ENCODE measurements around the gene NCKAP1.
"Not testable (repeated sequence)": the region's sequence is repeated elsewhere in the genome, so short reads cannot be mapped to it uniquely, and the experiment has no call there.

Gene NCKAP1, protein sequence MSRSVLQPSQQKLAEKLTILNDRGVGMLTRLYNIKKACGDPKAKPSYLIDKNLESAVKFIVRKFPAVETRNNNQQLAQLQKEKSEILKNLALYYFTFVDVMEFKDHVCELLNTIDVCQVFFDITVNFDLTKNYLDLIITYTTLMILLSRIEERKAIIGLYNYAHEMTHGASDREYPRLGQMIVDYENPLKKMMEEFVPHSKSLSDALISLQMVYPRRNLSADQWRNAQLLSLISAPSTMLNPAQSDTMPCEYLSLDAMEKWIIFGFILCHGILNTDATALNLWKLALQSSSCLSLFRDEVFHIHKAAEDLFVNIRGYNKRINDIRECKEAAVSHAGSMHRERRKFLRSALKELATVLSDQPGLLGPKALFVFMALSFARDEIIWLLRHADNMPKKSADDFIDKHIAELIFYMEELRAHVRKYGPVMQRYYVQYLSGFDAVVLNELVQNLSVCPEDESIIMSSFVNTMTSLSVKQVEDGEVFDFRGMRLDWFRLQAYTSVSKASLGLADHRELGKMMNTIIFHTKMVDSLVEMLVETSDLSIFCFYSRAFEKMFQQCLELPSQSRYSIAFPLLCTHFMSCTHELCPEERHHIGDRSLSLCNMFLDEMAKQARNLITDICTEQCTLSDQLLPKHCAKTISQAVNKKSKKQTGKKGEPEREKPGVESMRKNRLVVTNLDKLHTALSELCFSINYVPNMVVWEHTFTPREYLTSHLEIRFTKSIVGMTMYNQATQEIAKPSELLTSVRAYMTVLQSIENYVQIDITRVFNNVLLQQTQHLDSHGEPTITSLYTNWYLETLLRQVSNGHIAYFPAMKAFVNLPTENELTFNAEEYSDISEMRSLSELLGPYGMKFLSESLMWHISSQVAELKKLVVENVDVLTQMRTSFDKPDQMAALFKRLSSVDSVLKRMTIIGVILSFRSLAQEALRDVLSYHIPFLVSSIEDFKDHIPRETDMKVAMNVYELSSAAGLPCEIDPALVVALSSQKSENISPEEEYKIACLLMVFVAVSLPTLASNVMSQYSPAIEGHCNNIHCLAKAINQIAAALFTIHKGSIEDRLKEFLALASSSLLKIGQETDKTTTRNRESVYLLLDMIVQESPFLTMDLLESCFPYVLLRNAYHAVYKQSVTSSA

GRCh38 chr2:183038341-183039300 lies at the start of gene NCKAP1:
TSS of gene NCKAP1 (minus strand) at chr2:183038457. CDS start at chr2:183038099, 358 bp downstream.
- in situ Hi-C loops (cut with HindIII; ENCODE audit: low sequenced_read_pairs): no loop called here

GRCh38 chr2:183081911-183082310 lies 43.7 kb upstream of the NCKAP1 start:
- in situ Hi-C loops (cut with HindIII; ENCODE audit: low sequenced_read_pairs): no loop called here

- in situ Hi-C loops (cut with HindIII; ENCODE audit: low sequenced_read_pairs): no loop called here
These were observed 41.0 kb upstream of the NCKAP1 start for GRCh38 chr2:183079139-183079775.

DNA sequence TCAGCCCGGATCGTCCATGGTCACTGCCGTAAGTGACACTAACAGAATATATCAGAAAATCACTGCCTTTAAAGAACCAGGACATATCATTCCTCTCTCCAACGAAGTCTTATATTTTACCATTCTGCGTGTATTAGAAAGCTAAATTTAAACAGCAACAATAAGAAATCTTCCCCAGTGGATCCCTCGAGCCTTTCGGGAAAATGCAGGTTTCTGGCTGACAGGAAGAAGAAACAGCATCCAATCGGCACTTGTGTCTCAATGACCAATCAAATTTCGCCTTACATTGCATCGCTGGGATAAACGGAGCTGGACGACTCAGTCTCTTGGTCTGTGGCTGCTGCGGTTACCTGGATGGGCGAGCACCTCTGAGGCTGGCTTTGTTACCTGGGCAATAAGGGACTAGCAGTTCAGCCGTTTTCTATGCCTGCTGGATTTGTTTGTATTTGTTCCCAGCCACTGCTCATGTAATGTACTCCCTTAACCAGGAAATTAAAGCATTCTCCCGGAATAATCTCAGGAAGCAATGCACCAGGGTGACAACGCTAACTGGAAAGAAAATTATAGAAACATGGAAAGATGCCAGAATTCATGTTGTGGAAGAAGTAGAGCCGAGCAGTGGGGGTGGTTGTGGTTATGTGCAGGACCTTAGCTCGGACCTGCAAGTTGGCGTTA lies 40.3 kb upstream of the NCKAP1 start, which contains the start of gene DUSP19:
DUSP19 (plus strand) TSS at position 284 of the 675 bp plus-strand sequence; CDS start at position 471, 187 bp downstream.
- in situ Hi-C loops (cut with HindIII; ENCODE audit: low sequenced_read_pairs): no loop called here

GRCh38 chr2:183078163-183078463 lies 39.9 kb upstream of the NCKAP1 start:
- in situ Hi-C loops (cut with HindIII; ENCODE audit: low sequenced_read_pairs): no loop called here

DNA sequence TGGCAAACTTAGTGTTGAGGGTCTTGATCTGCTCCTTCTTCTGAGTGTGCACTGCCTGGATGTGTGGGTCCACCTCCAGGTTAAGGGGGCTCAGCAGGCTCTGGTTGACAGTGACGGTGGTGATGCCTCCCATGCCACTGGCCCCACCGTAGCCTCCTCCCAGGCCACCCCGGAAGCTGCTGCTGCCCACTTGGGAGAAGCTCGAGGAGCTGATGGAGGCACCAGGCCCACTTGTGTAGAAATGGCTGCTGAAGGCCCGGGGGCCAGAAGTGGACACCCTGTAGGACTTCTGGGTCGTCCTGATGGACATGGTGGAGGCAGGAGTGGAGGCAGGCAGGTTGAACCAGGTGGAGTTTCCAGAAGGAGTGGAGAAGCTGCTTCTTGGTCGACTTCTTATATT lies 33.9 kb upstream of the NCKAP1 start:
- in situ Hi-C loops (cut with HindIII; ENCODE audit: low sequenced_read_pairs): no loop called here

DNA sequence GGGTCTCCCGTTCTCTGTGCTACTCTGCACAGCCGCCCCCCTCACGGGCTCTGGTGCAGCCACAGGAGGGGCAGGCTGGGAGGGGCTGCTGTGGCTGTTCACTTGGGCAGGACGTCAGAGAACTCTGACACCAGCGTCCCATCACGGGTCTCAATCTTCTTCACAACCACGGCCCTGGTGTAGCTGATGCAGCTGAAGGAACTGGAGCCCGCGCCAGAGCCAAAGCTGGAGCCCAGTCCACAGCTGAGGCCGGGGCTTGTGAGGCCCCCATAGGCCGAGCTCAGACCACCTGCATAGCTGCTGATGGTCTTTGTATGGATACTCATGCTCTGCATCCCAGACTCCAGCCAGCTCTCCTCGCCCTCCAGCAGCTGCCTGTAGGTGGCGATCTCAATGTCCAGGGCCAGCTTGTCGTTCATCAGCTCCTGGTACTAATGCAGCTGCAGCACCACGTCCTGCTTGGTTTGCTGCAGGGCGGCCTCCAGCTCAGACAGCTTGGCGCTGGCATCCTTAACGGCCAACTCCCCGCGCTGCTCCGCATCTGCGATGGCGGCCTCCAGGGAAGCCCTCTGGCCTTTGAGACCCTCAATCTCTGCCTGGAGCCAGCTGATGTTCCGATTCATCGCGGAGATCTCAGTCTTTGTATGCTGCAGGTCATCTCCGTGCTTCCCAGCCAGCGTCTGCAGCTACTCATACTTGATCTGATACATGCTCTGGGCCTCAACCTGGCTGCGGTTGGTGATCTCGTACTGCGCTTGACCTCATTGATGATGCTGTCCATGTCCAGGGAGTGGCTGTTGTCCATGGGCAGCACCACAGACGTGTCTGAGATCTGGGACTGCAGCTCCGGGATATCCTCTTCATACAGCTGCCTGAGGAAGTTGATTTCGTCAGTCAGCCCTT lies 32.9 kb upstream of the NCKAP1 start:
- in situ Hi-C loops (cut with HindIII; ENCODE audit: low sequenced_read_pairs): no loop called here

GRCh38 chr2:183069174-183069573 lies 30.9 kb upstream of the NCKAP1 start:
- in situ Hi-C loops (cut with HindIII; ENCODE audit: low sequenced_read_pairs): no loop called here

- in situ Hi-C loops (cut with HindIII; ENCODE audit: low sequenced_read_pairs): no loop called here
These were observed 30.3 kb upstream of the NCKAP1 start for GRCh38 chr2:183068561-183068960.

- in situ Hi-C loops (cut with HindIII; ENCODE audit: low sequenced_read_pairs): no loop called here
These were observed 24.8 kb upstream of the NCKAP1 start for GRCh38 chr2:183063083-183063482.

DNA sequence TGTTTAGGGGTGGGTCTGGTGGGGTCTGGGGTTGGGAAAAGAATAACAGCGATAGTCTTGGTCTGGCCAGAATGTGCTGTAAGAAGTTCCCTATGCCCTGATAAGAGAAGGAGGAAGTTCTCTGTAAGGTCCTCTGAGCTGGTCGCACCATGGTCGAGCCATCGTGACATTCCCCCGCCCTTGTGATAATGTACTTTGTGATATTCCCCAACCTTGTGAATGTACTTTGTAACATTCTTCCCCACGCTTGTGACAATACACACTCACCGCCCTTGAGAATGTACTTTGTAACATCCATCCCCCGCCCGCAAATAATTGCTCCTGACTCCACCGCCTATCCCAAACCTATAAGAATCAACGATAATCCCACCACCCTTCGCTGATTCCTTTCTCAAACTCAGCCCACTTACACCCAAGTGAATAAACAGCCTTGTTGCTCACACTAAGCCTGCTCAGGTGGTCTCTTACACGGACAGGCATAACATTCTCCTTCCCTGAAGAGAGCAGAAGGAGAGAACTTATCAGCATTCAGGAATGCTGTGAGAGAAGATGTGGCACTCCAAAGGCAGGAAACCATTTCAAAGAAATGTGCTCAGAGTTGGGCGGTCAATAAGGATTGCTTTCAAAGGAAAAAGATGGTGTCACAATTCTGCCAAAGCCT lies 22.4 kb upstream of the NCKAP1 start:
- in situ Hi-C loops (cut with HindIII; ENCODE audit: low sequenced_read_pairs): no loop called here

DNA sequence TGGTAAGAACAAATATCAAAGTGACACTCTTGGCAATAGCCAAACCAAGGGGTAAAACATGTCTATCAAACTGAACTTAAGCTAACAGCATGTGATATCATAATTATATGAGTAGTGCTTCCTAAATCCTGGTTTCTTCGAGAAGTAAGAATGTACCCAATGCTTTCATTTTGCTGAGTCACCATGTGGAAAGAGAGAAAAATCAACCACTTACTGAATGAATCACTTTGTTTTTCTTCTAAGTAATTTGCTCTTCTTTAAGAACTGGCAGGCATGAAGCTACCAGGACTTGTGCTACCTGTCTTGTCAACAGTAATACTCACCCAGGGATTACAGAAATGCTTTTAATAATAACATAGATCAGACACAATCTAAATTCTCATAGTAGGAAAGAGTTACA lies 21.3 kb upstream of the NCKAP1 start:
- in situ Hi-C loops (cut with HindIII; ENCODE audit: low sequenced_read_pairs): no loop called here

GRCh38 chr2:183057333-183057985 lies 19.2 kb upstream of the NCKAP1 start:
- in situ Hi-C loops (cut with HindIII; ENCODE audit: low sequenced_read_pairs): no loop called here

- in situ Hi-C loops (cut with HindIII; ENCODE audit: low sequenced_read_pairs): no loop called here
These were observed 11.2 kb upstream of the NCKAP1 start for GRCh38 chr2:183049420-183049819.

DNA sequence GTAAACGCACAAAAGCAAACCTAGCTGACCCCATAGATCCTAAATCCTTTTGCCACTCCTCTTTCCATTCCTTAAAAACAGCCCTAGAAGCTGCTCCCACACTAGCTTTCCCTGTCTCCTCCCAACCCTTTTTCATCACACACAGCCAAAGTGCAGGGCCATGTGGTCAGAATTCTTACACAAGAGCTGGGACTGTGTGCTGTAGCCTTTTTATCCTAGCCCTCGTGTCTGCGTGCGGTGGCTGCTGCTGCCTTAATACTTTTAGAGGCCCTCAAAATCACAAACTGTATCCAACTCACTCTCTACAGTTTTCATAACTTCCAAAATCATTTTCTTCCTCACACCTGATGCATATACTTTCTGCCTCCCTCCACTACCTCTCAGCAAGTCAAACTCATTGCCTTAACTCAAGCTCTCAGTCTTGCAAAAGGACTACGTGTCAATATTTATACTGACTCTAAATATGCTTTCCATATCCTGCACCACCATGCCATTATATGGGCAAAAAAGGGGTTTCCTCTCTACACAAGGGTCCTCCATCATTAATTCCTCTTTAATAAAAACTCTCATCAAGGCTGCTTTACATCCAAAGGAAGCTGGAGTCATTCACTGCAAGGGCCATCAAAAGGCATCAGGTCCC lies 9.3 kb upstream of the NCKAP1 start:
- in situ Hi-C loops (cut with HindIII; ENCODE audit: low sequenced_read_pairs): not testable (repeated sequence)

GRCh38 chr2:183043580-183043979 lies 5.3 kb upstream of the NCKAP1 start:
- in situ Hi-C loops (cut with HindIII; ENCODE audit: low sequenced_read_pairs): not testable (repeated sequence)

GRCh38 chr2:183040604-183041003 lies 2.3 kb upstream of the NCKAP1 start:
- in situ Hi-C loops (cut with HindIII; ENCODE audit: low sequenced_read_pairs): no loop called here
